ENCODE data around the gene PPDPF. TPM values are rescaled to one million over a fixed set of nuclear protein-coding genes. Genes with fewer than 3 reads are reported as not detected.

Gene PPDPF
- total RNA-seq, 1 experiment from 2014 or later = 245 TPM

DNA sequence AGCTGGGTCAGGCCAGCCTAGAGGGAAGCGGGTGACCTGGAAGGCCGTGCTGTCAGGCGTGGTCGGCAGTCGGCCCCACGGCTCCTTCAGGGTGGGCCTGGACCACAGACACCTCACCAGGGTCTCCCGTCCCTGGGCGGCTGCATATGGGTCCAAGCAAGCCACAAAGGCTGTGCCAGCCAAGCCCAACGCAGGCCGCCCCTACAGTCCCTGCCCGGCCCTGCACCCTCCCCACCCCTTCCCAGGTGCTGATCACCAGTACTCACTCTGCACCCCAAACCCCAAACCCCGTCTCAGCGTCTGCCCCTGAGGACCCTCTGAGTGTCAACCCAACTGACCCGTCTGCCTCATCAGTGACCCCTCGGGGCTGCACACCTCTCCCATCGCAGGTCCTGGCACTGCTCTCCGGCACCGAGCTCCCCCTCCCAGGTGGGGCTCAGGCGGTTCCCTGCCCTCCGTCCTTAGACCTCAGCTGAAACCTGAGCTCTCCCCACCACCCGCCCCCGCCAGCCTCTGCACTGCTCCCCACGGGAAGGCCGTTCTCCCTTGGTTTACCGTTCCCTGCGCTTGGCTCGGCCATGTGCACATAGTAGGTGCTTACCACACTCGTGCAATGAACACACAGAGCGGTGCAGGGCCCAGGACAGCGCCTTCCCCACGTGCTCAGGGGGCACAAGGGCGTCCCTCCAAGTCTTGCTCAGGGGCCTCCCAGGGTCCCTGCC is 1.5 kb upstream of the PPDPF start:
- H3K27me3 ChIP-seq (ENCODE audit: low read length) = no peaks in the 10 kb centered on the region
- H3K4me3 ChIP-seq (ENCODE audit: low read length) = peak overlapping the region; percentile 99
- H3K27ac ChIP-seq (ENCODE audit: low read length) = no peak overlapping the region
- no peak for TF ChIP-seq EZH2 (IDR thresholded peaks at IDR 0.05; ENCODE audit: low read length, unreplicated experiment)
- no peak for TF ChIP-seq CTCF (conservative IDR thresholded peaks at IDR 0.05; ENCODE audit: low read depth, low read length)
- no peak for TF ChIP-seq EZH2phosphoT487 (IDR thresholded peaks at IDR 0.05; ENCODE audit: borderline replicate concordance, low read length)
- DNase-seq (no peak), ATAC-seq (no peak)
- H3K9me3 ChIP-seq (ENCODE audit: low read length) = no peaks in the 10 kb centered on the region
- H2AFZ ChIP-seq (ENCODE audit: low read length) = peak overlapping the region; percentile 84; the same call in 1 of the 2 replicates
- H3K4me1 ChIP-seq (ENCODE audit: insufficient read depth, low read length) = peaks cover 13% of the 10 kb centered on the region
- no peaks in the 10 kb centered on the region for H3K9me2 ChIP-seq (replicated peaks; ENCODE audit: low read length)
- POLR2A ChIA-PET (ENCODE audit: unreplicated experiment) = no interaction called here
- H3K36me3 ChIP-seq (ENCODE audit: low read depth, low read length) = peaks cover 24% of the 10 kb centered on the region
- intact Hi-C loops (cut with micrococcal nuclease) = no loop called here
- peaks cover 4% of the 10 kb centered on the region for H3F3A ChIP-seq (ENCODE audit: low read length, unreplicated experiment)
- H3K9ac ChIP-seq (ENCODE audit: low read length) = peak overlapping the region; percentile 93
- BruUV-seq (replicated peaks) = no TSS peak
- peaks cover 24% of the 10 kb centered on the region for H4K20me1 ChIP-seq (ENCODE audit: low read length)
- H3K79me2 ChIP-seq (ENCODE audit: low read length) = peaks cover 27% of the 10 kb centered on the region
- peak overlapping the region; percentile 93 for H3K4me2 ChIP-seq (ENCODE audit: low read length)
- CTCF ChIA-PET = no interaction called here

DNA sequence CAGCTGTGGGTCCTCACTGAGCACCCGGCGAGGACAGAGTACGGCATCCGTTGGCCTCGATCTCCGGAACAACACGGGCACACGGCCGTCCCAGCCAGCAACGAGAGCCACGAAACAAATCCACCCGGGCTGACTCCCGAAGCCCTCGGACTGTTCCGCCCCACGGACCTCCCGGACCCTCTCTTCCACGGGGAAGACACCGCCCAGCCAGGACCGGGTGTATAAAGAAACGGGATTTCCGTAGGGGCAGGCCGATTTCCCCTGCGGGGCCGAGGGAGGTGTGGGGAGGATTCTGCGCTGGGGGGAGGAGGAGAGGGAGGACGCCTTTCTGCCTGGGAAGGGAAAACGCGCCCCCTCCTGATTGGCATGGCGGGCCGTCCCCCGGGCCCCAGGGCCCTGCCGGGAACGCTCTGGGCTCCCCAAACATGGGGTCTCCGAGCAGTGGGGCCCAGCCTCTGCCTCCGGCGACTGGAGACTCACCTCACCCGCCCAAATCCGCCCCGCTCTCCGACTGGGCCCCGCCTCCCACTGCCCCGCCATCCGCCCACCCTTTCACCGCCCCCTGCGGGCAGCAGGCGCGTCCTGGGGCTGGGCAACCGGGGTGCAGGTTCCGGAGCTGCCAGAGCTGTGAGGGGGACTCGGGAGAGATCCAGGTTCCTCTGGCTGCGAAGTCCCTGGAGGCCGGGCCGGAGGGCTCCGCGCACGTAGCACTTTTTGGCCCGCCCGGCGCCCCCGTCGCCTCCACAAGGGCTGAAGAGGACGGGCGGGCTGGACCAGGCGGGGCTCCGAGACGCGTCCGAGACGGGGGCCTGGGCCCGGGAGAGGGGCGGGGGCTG is 679 bp upstream of the PPDPF start:
- TSS peak; percentile 59 for BruUV-seq (replicated peaks)
- Histone ChIP-seq H3K79me2 (ENCODE audit: low read length) (peaks cover 27% of the 10 kb centered on the region), H3K4me2 (ENCODE audit: low read length) (peak overlapping the region; percentile 93), H2AFZ (ENCODE audit: low read length) (peak overlapping the region; percentile 84), H4K20me1 (ENCODE audit: low read length) (peaks cover 24% of the 10 kb centered on the region), H3K27me3 (ENCODE audit: low read length) (no peaks in the 10 kb centered on the region), H3K4me3 (ENCODE audit: low read length) (peak overlapping the region; percentile 99), H3K36me3 (ENCODE audit: low read depth, low read length) (peaks cover 24% of the 10 kb centered on the region), H3K4me1 (ENCODE audit: insufficient read depth, low read length) (peaks cover 13% of the 10 kb centered on the region), H3K27ac (ENCODE audit: low read length) (peak overlapping the region; percentile 75), H3K9me2 (replicated peaks; ENCODE audit: low read length) (no peaks in the 10 kb centered on the region), H3K9me3 (ENCODE audit: low read length) (no peaks in the 10 kb centered on the region), H3K9ac (ENCODE audit: low read length) (peak overlapping the region; percentile 93), H3F3A (ENCODE audit: low read length, unreplicated experiment) (peaks cover 7% of the 10 kb centered on the region)
- ATAC-seq (peak; percentile 51), DNase-seq (peak; percentile 51)
- ChIA-PET CTCF (interaction anchor here (0.6 to 1.7 kb wide), 3 partner anchors 18 to 285 kb away, joined by 3 to 21 read pairs (median 4); partner anchors contain the start of gene PTK6), POLR2A (ENCODE audit: unreplicated experiment) (interaction anchor here (0.5 to 1.8 kb wide), 14 partner anchors 15 to 582 kb away, joined by 3 to 23 read pairs (median 12); partner anchors contain the start of genes GID8 and HELZ2)
- TF ChIP-seq EZH2phosphoT487 (IDR thresholded peaks at IDR 0.05; ENCODE audit: borderline replicate concordance, low read length) (no peak), CTCF (conservative IDR thresholded peaks at IDR 0.05; ENCODE audit: low read depth, low read length) (0 out of 2 replicates have a peak, but pooled peaks have one; percentile 35)
- intact Hi-C loops (cut with micrococcal nuclease) = loop anchor here (1.0 kb wide), 1 partner anchor 78 kb away; no protein-coding TSS in a partner anchor
